Panc1 (cell line): Measurements from ENCODE around the gene COMMD6.

ENCODE experiments used
- SIN3A ChIP-seq: IDR thresholded peaks from 2 replicates; pipeline ENCODE4 v1.6.1; 2012; ENCODE audit warnings: low read depth, mild to moderate bottlenecking, low read length, moderate library complexity, borderline replicate concordance; ENCODE audit not compliant: insufficient read depth
- TF ChIP-seq, protein P1 (sequence below): fragments of 450-650 bp; IDR thresholded peaks from 2 replicates; pipeline ENCODE4 v1.5.1; 2017; ENCODE audit warnings: mild to moderate bottlenecking
- TF ChIP-seq, protein P2 (sequence below), 2 experiments: IDR thresholded peaks; 2 replicates each; pipeline ENCODE4 v1.6.1; 2011 to 2012; ENCODE audit warnings: low read depth in 2 of 2, control low read depth in 1 of 2, low read length in 1 of 2, mild to moderate bottlenecking in 1 of 2, moderate library complexity in 1 of 2; ENCODE audit not compliant: insufficient read depth in 1 of 2

DNA sequence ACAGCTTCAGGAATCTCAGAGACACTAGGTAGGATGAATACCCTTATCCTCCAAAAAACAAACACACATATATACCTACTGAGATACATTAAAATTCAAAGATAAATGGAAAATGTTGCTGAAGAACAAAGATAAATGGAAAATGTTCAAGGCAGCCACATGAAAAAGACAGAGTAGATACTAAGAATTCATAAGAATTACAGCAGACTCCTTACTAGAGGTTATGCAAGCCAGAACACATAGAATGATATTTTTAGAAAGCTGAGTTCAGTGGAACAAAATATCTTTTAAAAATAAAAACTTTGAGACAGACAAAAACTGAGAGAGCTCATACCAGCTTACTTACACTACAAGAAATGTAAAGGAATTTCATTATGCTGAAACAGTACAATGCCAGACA, 47.5 kb upstream of the COMMD6 start:
- TF ChIP-seq, protein P1, sequence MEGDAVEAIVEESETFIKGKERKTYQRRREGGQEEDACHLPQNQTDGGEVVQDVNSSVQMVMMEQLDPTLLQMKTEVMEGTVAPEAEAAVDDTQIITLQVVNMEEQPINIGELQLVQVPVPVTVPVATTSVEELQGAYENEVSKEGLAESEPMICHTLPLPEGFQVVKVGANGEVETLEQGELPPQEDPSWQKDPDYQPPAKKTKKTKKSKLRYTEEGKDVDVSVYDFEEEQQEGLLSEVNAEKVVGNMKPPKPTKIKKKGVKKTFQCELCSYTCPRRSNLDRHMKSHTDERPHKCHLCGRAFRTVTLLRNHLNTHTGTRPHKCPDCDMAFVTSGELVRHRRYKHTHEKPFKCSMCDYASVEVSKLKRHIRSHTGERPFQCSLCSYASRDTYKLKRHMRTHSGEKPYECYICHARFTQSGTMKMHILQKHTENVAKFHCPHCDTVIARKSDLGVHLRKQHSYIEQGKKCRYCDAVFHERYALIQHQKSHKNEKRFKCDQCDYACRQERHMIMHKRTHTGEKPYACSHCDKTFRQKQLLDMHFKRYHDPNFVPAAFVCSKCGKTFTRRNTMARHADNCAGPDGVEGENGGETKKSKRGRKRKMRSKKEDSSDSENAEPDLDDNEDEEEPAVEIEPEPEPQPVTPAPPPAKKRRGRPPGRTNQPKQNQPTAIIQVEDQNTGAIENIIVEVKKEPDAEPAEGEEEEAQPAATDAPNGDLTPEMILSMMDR = no peak
- no peak for TF ChIP-seq SIN3A
- TF ChIP-seq, protein P2, sequence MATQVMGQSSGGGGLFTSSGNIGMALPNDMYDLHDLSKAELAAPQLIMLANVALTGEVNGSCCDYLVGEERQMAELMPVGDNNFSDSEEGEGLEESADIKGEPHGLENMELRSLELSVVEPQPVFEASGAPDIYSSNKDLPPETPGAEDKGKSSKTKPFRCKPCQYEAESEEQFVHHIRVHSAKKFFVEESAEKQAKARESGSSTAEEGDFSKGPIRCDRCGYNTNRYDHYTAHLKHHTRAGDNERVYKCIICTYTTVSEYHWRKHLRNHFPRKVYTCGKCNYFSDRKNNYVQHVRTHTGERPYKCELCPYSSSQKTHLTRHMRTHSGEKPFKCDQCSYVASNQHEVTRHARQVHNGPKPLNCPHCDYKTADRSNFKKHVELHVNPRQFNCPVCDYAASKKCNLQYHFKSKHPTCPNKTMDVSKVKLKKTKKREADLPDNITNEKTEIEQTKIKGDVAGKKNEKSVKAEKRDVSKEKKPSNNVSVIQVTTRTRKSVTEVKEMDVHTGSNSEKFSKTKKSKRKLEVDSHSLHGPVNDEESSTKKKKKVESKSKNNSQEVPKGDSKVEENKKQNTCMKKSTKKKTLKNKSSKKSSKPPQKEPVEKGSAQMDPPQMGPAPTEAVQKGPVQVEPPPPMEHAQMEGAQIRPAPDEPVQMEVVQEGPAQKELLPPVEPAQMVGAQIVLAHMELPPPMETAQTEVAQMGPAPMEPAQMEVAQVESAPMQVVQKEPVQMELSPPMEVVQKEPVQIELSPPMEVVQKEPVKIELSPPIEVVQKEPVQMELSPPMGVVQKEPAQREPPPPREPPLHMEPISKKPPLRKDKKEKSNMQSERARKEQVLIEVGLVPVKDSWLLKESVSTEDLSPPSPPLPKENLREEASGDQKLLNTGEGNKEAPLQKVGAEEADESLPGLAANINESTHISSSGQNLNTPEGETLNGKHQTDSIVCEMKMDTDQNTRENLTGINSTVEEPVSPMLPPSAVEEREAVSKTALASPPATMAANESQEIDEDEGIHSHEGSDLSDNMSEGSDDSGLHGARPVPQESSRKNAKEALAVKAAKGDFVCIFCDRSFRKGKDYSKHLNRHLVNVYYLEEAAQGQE (IDR thresholded peaks at IDR 0.05; ENCODE audit: insufficient read depth in 1 of 2, low read depth in 2 of 2, low read length in 1 of 2) = no peak
